Loucy (cell line): ENCODE measurements around the gene PHF13.
"Not testable (repeated sequence)": the region's sequence is repeated elsewhere in the genome, so short reads cannot be mapped to it uniquely, and the experiment has no call there.

ENCODE experiments used
- H2AFZ ChIP-seq: fragments of 200-600 bp; sonication (generic); 2 replicates; pipeline ENCODE4 v1.6.0; 2016; ENCODE audit warnings: antibody characterized with exemption, mild to moderate bottlenecking, low read length, moderate library complexity
- H3F3A ChIP-seq: fragments of 200-600 bp; 2 replicates; pipeline ENCODE4 v1.6.0; 2016; ENCODE audit warnings: antibody characterized with exemption, low read depth, mild to moderate bottlenecking
- H3K27me3 ChIP-seq: fragments of 200-600 bp; sonication (generic); 2 replicates; pipeline ENCODE4 v1.6.1; 2014; ENCODE audit warnings: low read length, mild to moderate bottlenecking; ENCODE audit not compliant: insufficient read depth, poor library complexity, severe bottlenecking
- H3K36me3 ChIP-seq: fragments of 200-600 bp; sonication (generic); 2 replicates; pipeline ENCODE4 v1.6.1; 2016; ENCODE audit warnings: low read length; ENCODE audit not compliant: insufficient read depth
- H3K4me1 ChIP-seq: fragments of 200-600 bp; sonication (generic); 2 replicates; pipeline ENCODE4 v1.5.1; 2014; ENCODE audit warnings: low read length, mild to moderate bottlenecking; ENCODE audit not compliant: insufficient read depth, poor library complexity, severe bottlenecking
- H3K4me2 ChIP-seq: fragments of 200-600 bp; sonication (generic); 2 replicates; pipeline ENCODE4 v1.6.0; 2014; ENCODE audit warnings: antibody characterized with exemption, low read length, low read depth, mild to moderate bottlenecking; ENCODE audit not compliant: poor library complexity, severe bottlenecking
- H3K4me3 ChIP-seq: fragments of 200-600 bp; sonication (generic); 2 replicates; pipeline ENCODE4 v1.5.1; 2014; ENCODE audit warnings: low read length, mild to moderate bottlenecking, mixed read lengths; ENCODE audit not compliant: poor library complexity, severe bottlenecking
- H3K79me2 ChIP-seq: fragments of 200-600 bp; sonication (generic); 2 replicates; pipeline ENCODE4 v1.6.1; 2014; ENCODE audit warnings: low read length; ENCODE audit not compliant: insufficient read depth
- H3K9ac ChIP-seq: fragments of 200-600 bp; sonication (generic); 2 replicates; pipeline ENCODE4 v1.6.0; 2014; ENCODE audit warnings: mild to moderate bottlenecking, low read depth, low read length, moderate library complexity; ENCODE audit not compliant: poor library complexity, severe bottlenecking
- H3K9me2 ChIP-seq: fragments of 200-600 bp; sonication (generic); replicated peaks from 2 replicates; pipeline ENCODE4 v1.6.1; 2016; ENCODE audit warnings: low read depth, low read length, mixed read lengths
- H3K9me3 ChIP-seq: fragments of 200-600 bp; sonication (generic); 2 replicates; pipeline ENCODE4 v1.6.1; 2014; ENCODE audit warnings: mild to moderate bottlenecking, antibody characterized with exemption, low read length, low read depth; ENCODE audit not compliant: insufficient read depth
- H4K20me1 ChIP-seq: fragments of 200-600 bp; sonication (generic); 2 replicates; pipeline ENCODE4 v1.6.0; 2014; ENCODE audit warnings: antibody characterized with exemption, low read length, mild to moderate bottlenecking; ENCODE audit not compliant: insufficient read depth, poor library complexity, severe bottlenecking
- EZH2phosphoT487 ChIP-seq: fragments of 200-600 bp; IDR thresholded peaks from 2 replicates; pipeline ENCODE4 v1.6.1; 2018; ENCODE audit warnings: antibody characterized with exemption, mild to moderate bottlenecking, moderate library complexity, borderline replicate concordance
- TF ChIP-seq, protein P1 (sequence below): fragments of 200-600 bp; sonication (generic); conservative IDR thresholded peaks from 2 replicates; pipeline ENCODE4 v1.5.1; 2014; ENCODE audit warnings: mild to moderate bottlenecking, antibody characterized with exemption, low read length

PHF13 gene

DNA sequence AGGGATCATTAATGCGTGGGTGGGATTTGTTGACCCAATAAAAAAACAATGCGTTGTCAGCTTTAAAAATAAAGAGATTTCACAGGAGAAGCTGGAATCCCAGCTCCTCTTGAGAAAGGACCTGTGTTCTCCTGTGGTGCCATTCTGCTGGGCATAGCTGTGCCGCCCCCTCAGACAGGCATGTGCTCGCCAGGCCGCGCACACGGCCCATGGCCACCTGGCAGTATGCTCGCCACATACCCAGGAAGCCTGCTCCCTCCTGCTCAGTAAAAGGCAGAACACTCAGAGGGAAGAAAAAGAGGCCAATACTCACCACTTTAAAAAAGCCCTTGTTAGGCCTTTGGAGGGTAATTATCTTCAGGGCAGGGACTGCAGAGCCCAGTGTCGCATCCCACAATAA lies 24.2 kb downstream of the PHF13 start:
- no peaks in the 10 kb centered on the region for H3F3A ChIP-seq
- H3K36me3 ChIP-seq: peaks cover 68% of the 10 kb centered on the region; the same call in 1 of the 2 replicates
- H3K9me3 ChIP-seq: no peaks in the 10 kb centered on the region
- H3K9me2 ChIP-seq: no peaks in the 10 kb centered on the region
- no peaks in the 10 kb centered on the region for H3K79me2 ChIP-seq
- H2AFZ ChIP-seq: no peak overlapping the region
- no peak overlapping the region for H3K4me2 ChIP-seq
- H3K27me3 ChIP-seq: no peaks in the 10 kb centered on the region
- H4K20me1 ChIP-seq: no peaks in the 10 kb centered on the region
- no peaks in the 10 kb centered on the region for H3K4me1 ChIP-seq
- H3K9ac ChIP-seq: no peak overlapping the region
- no peak for TF ChIP-seq EZH2phosphoT487
- TF ChIP-seq, protein P1, sequence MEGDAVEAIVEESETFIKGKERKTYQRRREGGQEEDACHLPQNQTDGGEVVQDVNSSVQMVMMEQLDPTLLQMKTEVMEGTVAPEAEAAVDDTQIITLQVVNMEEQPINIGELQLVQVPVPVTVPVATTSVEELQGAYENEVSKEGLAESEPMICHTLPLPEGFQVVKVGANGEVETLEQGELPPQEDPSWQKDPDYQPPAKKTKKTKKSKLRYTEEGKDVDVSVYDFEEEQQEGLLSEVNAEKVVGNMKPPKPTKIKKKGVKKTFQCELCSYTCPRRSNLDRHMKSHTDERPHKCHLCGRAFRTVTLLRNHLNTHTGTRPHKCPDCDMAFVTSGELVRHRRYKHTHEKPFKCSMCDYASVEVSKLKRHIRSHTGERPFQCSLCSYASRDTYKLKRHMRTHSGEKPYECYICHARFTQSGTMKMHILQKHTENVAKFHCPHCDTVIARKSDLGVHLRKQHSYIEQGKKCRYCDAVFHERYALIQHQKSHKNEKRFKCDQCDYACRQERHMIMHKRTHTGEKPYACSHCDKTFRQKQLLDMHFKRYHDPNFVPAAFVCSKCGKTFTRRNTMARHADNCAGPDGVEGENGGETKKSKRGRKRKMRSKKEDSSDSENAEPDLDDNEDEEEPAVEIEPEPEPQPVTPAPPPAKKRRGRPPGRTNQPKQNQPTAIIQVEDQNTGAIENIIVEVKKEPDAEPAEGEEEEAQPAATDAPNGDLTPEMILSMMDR: no peak
- no peak overlapping the region for H3K4me3 ChIP-seq

DNA sequence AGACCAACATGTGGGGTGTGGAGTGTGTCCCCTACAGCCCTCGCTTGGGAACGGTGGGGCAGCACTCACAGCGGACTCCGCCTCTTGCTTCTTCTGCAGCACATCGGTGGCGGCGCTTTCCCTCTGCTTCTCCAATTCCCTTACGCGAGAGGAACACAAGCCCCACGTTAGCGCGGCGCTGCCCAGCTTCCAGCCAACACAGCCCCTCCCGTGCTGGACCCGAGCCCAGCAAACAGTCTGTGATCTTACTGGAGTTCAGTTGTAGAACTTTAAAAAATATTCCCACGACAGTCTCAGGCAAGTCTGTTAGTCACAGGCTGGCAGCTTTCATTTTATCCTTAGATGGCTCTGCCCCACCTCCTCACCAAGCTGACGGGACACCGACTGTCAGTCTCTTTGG lies 24.7 kb downstream of the PHF13 start:
- H3K9me3 ChIP-seq: no peaks in the 10 kb centered on the region
- H3K4me1 ChIP-seq: no peaks in the 10 kb centered on the region
- H3K27me3 ChIP-seq: no peaks in the 10 kb centered on the region
- no peak overlapping the region for H3K4me3 ChIP-seq
- no peaks in the 10 kb centered on the region for H3F3A ChIP-seq
- H2AFZ ChIP-seq: no peak overlapping the region
- no peaks in the 10 kb centered on the region for H4K20me1 ChIP-seq
- H3K4me2 ChIP-seq: no peak overlapping the region
- no peaks in the 10 kb centered on the region for H3K9me2 ChIP-seq
- no peak overlapping the region for H3K9ac ChIP-seq
- H3K36me3 ChIP-seq: peaks cover 64% of the 10 kb centered on the region; the same call in 1 of the 2 replicates
- no peaks in the 10 kb centered on the region for H3K79me2 ChIP-seq
- no peak for TF ChIP-seq EZH2phosphoT487
- TF ChIP-seq, protein P1: no peak

DNA sequence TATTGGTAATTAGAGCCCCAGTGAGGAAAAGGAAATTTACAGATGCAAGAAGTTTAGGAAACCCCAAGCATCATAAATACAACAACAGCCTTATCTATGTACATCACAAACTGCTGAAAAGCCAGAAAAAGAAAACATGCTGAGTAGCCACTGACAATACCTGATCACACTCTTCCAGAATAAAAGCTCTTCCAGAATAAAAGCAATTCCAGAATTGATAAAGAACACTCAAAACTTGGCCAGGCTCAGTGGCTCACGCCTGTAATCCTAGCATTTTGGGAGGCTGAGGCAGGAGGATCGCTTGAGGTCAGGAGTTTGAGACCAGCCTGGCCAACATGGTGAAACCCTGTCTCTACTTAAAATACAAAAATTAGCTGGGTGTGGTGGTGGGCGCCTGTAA lies 27.3 kb downstream of the PHF13 start:
- not testable (repeated sequence) for H3F3A ChIP-seq, H3K4me2 ChIP-seq, H2AFZ ChIP-seq, H3K9me2 ChIP-seq, H3K4me3 ChIP-seq, H3K79me2 ChIP-seq, H3K9me3 ChIP-seq, H3K4me1 ChIP-seq, H3K9ac ChIP-seq, H3K27me3 ChIP-seq, H4K20me1 ChIP-seq
- peaks cover 54% of the 10 kb centered on the region; the same call in 1 of the 2 replicates for H3K36me3 ChIP-seq

DNA sequence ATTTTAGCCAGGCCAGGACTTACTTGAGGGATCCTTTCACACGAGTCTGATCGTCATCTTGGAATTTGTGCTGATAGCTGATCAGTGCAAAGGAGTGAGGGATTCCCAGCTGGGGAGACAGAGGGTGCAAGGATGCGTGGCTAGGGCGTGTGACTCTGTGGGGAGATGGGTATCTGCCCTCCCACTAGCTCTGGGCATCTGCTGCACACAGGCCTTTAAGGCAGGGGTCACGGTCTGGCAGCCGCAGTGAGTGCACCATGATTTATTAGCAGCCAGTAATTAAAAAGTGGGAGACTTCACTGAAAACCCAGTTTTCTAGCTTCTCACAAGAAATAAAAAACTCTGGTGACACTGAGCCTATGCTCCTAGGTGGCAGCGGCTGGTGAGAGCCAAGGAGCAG lies 31.5 kb downstream of the PHF13 start:
- Histone ChIP-seq H3K9ac (no peak overlapping the region), H3K4me2 (no peak overlapping the region), H3F3A (no peaks in the 10 kb centered on the region), H3K4me1 (no peaks in the 10 kb centered on the region), H3K36me3 (peaks cover 18% of the 10 kb centered on the region; the same call in 1 of the 2 replicates), H2AFZ (no peak overlapping the region), H3K4me3 (no peak overlapping the region), H3K79me2 (no peaks in the 10 kb centered on the region), H3K9me3 (no peaks in the 10 kb centered on the region), H4K20me1 (no peaks in the 10 kb centered on the region), H3K9me2 (no peaks in the 10 kb centered on the region), H3K27me3 (no peaks in the 10 kb centered on the region)
- TF ChIP-seq EZH2phosphoT487: no peak
- TF ChIP-seq, protein P1: no peak
